ENCODE measurements around the gene TICAM2. TPM values are rescaled to one million over a fixed set of nuclear protein-coding genes. Genes with fewer than 3 reads are reported as not detected.

Gene TICAM2
- total RNA-seq, 3 donors from 2014 or later: 0.98 to 1.6 (median 1.5) TPM

- H3K36me3 ChIP-seq: no peaks in the 10 kb centered on the region
- H3K9me3 ChIP-seq: no peaks in the 10 kb centered on the region
- H3K4me1 ChIP-seq: no peaks in the 10 kb centered on the region
- no peaks in the 10 kb centered on the region for H3K27me3 ChIP-seq
- intact Hi-C loops (cut with DNase I; ENCODE audit: low total_unique reads): no loop called here
- H3K4me3 ChIP-seq: no peak overlapping the region
- no peak for DNase-seq (ENCODE audit: low spot score in 2 of 2)
- TF ChIP-seq POLR2A (IDR thresholded peaks at IDR 0.05): no peak
- TF ChIP-seq CTCF (IDR thresholded peaks at IDR 0.05): no peak
- no peak for TF ChIP-seq POLR2AphosphoS5 (IDR thresholded peaks at IDR 0.05)
- H3K27ac ChIP-seq: no peak overlapping the region
Observed at GRCh38 chr5:115577329-115577728, 24.9 kb downstream of the TICAM2 start.

DNA sequence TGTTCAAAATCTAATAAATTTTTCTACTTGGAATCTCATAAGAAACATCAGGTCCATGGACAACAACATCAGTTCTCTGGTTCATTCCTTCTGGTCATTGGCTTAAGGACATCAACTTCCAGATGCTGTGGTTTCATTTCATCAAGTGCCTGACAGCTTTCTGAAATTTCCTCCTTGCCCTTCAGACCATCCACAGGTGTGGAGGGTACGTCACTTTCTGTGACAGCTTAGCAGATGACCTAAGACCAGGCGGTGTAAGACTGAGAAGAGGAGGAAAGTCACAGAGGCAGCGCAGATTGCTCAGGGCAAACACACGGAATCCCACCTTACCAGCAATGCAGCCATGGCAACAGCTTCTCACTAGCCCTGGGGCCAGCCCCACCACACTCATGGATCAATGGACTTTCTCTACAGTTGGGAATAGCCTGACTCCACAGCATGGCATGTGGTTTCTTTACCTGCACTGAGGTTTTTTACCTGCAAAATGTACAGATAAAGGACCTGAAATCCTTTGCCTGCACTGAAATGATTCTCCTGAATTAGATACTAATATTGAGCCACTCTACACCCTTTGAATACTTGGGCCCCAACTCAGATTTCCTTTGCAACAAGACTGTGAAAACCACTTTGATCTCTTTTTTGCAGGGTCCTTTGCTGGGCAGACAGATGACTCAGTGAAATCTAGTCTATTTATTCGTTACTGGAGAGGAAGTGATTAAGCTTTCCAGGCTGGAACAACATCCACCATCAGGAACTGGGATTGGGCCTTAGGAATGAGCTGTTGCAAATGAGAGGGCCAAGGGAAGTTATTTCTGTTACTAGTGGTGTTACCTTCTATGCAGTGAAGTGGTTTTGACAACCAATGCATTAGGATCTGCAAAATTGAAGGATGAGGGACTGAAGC lies 26.9 kb downstream of the TICAM2 start:
- intact Hi-C loops (cut with DNase I; ENCODE audit: low total_unique reads): no loop called here
- H3K4me3 ChIP-seq: no peak overlapping the region

DNA sequence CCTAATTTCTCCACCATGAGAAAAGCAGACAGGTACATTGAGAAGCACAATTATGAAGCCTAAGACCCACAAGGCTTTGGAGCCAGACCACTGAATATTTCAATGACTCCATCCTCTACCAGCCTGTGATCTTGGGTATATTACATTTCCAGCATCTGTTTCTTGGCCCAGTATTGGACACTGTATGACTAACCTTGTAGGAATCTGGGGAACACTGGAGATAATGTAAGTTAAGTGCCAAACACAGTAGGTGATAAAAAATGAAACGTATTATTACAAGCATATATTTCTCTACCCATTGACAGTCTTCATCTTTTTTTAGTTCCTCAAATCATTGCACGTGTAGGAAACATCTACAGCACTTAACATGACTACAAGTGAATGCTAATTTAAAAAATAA lies 29.1 kb downstream of the TICAM2 start:
- Histone ChIP-seq H3K4me1 (no peaks in the 10 kb centered on the region), H3K36me3 (no peaks in the 10 kb centered on the region), H3K4me3 (no peak overlapping the region), H3K27me3 (no peaks in the 10 kb centered on the region), H3K27ac (no peak overlapping the region), H3K9me3 (no peaks in the 10 kb centered on the region)
- DNase-seq (ENCODE audit: low spot score in 2 of 2): no peak
- intact Hi-C loops (cut with DNase I; ENCODE audit: low total_unique reads): loop anchor here (5.0 kb wide), 1 partner anchor 309 kb away; no protein-coding TSS in a partner anchor
- TF ChIP-seq POLR2AphosphoS5 (IDR thresholded peaks at IDR 0.05) (no peak), CTCF (IDR thresholded peaks at IDR 0.05) (no peak), POLR2A (IDR thresholded peaks at IDR 0.05) (no peak)

More for the DNA sequence above, 26.9 kb downstream of the TICAM2 start:
- no peak for DNase-seq (ENCODE audit: low spot score in 2 of 2)
- H3K27ac ChIP-seq: no peak overlapping the region
- no peaks in the 10 kb centered on the region for H3K9me3 ChIP-seq
- no peaks in the 10 kb centered on the region for H3K4me1 ChIP-seq
- H3K36me3 ChIP-seq: no peaks in the 10 kb centered on the region
- no peaks in the 10 kb centered on the region for H3K27me3 ChIP-seq
- TF ChIP-seq POLR2A (IDR thresholded peaks at IDR 0.05): no peak
- no peak for TF ChIP-seq CTCF (IDR thresholded peaks at IDR 0.05)
- no peak for TF ChIP-seq POLR2AphosphoS5 (IDR thresholded peaks at IDR 0.05)

DNA sequence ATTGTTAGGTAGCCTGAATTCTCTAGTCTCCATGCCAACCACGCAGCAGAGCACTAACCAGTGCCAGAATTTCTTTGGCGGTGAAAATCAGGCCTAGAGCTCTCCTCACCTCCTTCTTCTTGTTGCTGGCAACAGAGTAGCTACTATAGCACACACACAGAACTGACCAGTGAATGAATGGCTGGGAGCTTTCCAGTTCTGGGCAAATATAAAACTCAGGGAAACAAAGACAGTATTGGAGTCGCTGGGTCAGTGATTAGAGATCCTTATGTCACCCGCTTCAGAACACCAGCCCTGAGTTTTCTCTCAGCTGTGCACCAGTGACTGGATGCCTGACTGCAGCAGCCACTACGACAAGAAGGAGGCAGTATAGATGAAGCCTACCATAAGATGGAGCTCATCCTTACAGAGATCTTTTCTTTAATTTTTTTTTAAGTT lies 30.8 kb downstream of the TICAM2 start:
- Histone ChIP-seq H3K27me3 (no peaks in the 10 kb centered on the region), H3K9me3 (no peaks in the 10 kb centered on the region), H3K27ac (peak overlapping the region; percentile 44 to 50), H3K36me3 (no peaks in the 10 kb centered on the region), H3K4me3 (no peak overlapping the region), H3K4me1 (no peaks in the 10 kb centered on the region)
- DNase-seq (ENCODE audit: low spot score in 2 of 2): peak in 1 of 2 donors; percentile 69
- TF ChIP-seq CTCF (IDR thresholded peaks at IDR 0.05) (no peak), POLR2AphosphoS5 (IDR thresholded peaks at IDR 0.05) (no peak), POLR2A (IDR thresholded peaks at IDR 0.05) (no peak)
- intact Hi-C loops (cut with DNase I; ENCODE audit: low total_unique reads): loop anchor here (5.0 kb wide), 1 partner anchor 311 kb away; no protein-coding TSS in a partner anchor

- Histone ChIP-seq H3K4me3 (no peak overlapping the region), H3K9me3 (no peaks in the 10 kb centered on the region), H3K27ac (no peak overlapping the region), H3K4me1 (no peaks in the 10 kb centered on the region), H3K36me3 (no peaks in the 10 kb centered on the region), H3K27me3 (no peaks in the 10 kb centered on the region)
- TF ChIP-seq CTCF (IDR thresholded peaks at IDR 0.05) (no peak), POLR2A (IDR thresholded peaks at IDR 0.05) (no peak), POLR2AphosphoS5 (IDR thresholded peaks at IDR 0.05) (no peak)
- intact Hi-C loops (cut with DNase I; ENCODE audit: low total_unique reads): no loop called here
- DNase-seq (ENCODE audit: low spot score in 2 of 2): no peak
Observed at GRCh38 chr5:115568668-115569067, 33.6 kb downstream of the TICAM2 start.

Data from breast epithelium (tissue), 4 donors.